Astrocyte (in vitro differentiated cells and primary cell): Measurements from ENCODE around the gene ZMYND11. TPM values are rescaled to one million over a fixed set of nuclear protein-coding genes. Genes with fewer than 3 reads are reported as not detected.

ENCODE experiments used
- DNase-seq: peaks from one replicate; pipeline ENCODE4 v3.0.0-alpha.2; 2010; ENCODE audit warnings: low read depth
- FAIRE-seq: peaks from 2 replicates; lab custom pipeline; 2011; peaks lifted over from hg19 to GRCh38; lab: Jason Lieb, UNC
- H2AFZ ChIP-seq: 2 replicates; pipeline ENCODE4 v1.6.0; 2012; ENCODE audit warnings: low read depth, low read length, inconsistent platforms
- H3K27ac ChIP-seq: 2 replicates; pipeline ENCODE4 v1.5.1; 2011; ENCODE audit warnings: low read depth, low read length, inconsistent platforms
- H3K27me3 ChIP-seq: 2 replicates; pipeline ENCODE4 v1.6.0; 2011; ENCODE audit warnings: low read length, inconsistent platforms; ENCODE audit not compliant: insufficient read depth
- H3K36me3 ChIP-seq: 2 replicates; pipeline ENCODE4 v1.5.1; 2011; ENCODE audit warnings: low read length, inconsistent platforms; ENCODE audit not compliant: insufficient read depth
- H3K4me1 ChIP-seq: 2 replicates; pipeline ENCODE4 v1.5.1; 2011; ENCODE audit warnings: low read length, inconsistent platforms; ENCODE audit not compliant: insufficient read depth
- H3K4me2 ChIP-seq: 2 replicates; pipeline ENCODE4 v1.6.0; 2012; ENCODE audit warnings: low read length, inconsistent platforms
- H3K4me3 ChIP-seq: 2 replicates; pipeline ENCODE4 v1.5.1; 2011; ENCODE audit warnings: low read depth, mild to moderate bottlenecking, low read length, inconsistent platforms; ENCODE audit not compliant: insufficient read depth
- H3K79me2 ChIP-seq: 2 replicates; pipeline ENCODE4 v1.6.0; 2012; ENCODE audit warnings: mild to moderate bottlenecking, low read length, inconsistent platforms; ENCODE audit not compliant: insufficient read depth
- H3K9ac ChIP-seq: 2 replicates; pipeline ENCODE4 v1.6.0; 2012; ENCODE audit warnings: mild to moderate bottlenecking, low read length, inconsistent platforms
- H3K9me3 ChIP-seq: 2 replicates; pipeline ENCODE4 v1.5.1; 2012; ENCODE audit warnings: low read depth, mild to moderate bottlenecking, low read length, inconsistent platforms; ENCODE audit not compliant: insufficient read depth
- H4K20me1 ChIP-seq: 2 replicates; pipeline ENCODE4 v1.6.0; 2012; ENCODE audit warnings: low read length, inconsistent platforms; ENCODE audit not compliant: insufficient read depth
- H3K27ac Mint-ChIP-seq: one replicate; pipeline ENCODE4 v1.8.0; 2021; ENCODE audit warnings: mild to moderate bottlenecking, mixed read lengths; ENCODE audit not compliant: unreplicated experiment
- H3K27me3 Mint-ChIP-seq: one replicate; pipeline ENCODE4 v1.8.0; 2021; ENCODE audit warnings: low read depth, mixed read lengths; ENCODE audit not compliant: unreplicated experiment
- H3K36me3 Mint-ChIP-seq: one replicate; pipeline ENCODE4 v1.8.0; 2021; ENCODE audit warnings: low read depth, mixed read lengths; ENCODE audit not compliant: unreplicated experiment
- H3K4me1 Mint-ChIP-seq: one replicate; pipeline ENCODE4 v1.8.0; 2021; ENCODE audit warnings: low read depth, mixed read lengths; ENCODE audit not compliant: unreplicated experiment
- H3K4me3 Mint-ChIP-seq: one replicate; pipeline ENCODE4 v1.8.0; 2021; ENCODE audit warnings: mild to moderate bottlenecking, moderate library complexity, mixed read lengths; ENCODE audit not compliant: unreplicated experiment
- H3K9me3 Mint-ChIP-seq: one replicate; pipeline ENCODE4 v1.8.0; 2021; ENCODE audit warnings: mild to moderate bottlenecking, mixed read lengths; ENCODE audit not compliant: unreplicated experiment
- CTCF ChIP-seq: IDR thresholded peaks from 2 replicates; pipeline ENCODE4 v1.5.1; 2011; ENCODE audit warnings: low read depth, mild to moderate bottlenecking, inconsistent platforms, low read length, moderate library complexity; ENCODE audit not compliant: insufficient read depth
- EZH2 ChIP-seq: IDR thresholded peaks from 2 replicates; pipeline ENCODE4 v1.6.1; 2012; ENCODE audit warnings: mild to moderate bottlenecking, low read length, inconsistent platforms; ENCODE audit not compliant: insufficient read depth
- total RNA-seq: library from RNA; stranded (reverse); gene quantifications from 2 replicates; pipeline ENCODE4 v1.2.1, GENCODE V29; 2021

Gene ZMYND11
- total RNA-seq, 1 donor from 2014 or later = 37.9 TPM

GRCh38 chr10:267705-268104 lies 132.4 kb downstream of the ZMYND11 start:
- FAIRE-seq (no peak), DNase-seq (no peak)
- no peak overlapping the region for H2AFZ ChIP-seq
- no peaks in the 10 kb centered on the region for H4K20me1 ChIP-seq
- no peak overlapping the region for H3K9ac ChIP-seq
- peaks cover 8% of the 10 kb centered on the region for H3K4me1 Mint-ChIP-seq
- no peak overlapping the region for H3K4me3 ChIP-seq
- H3K36me3 ChIP-seq = no peaks in the 10 kb centered on the region
- H3K27ac Mint-ChIP-seq = no peak overlapping the region
- no peaks in the 10 kb centered on the region for H3K27me3 Mint-ChIP-seq
- no peaks in the 10 kb centered on the region for H3K27me3 ChIP-seq
- H3K9me3 Mint-ChIP-seq = no peaks in the 10 kb centered on the region
- no peaks in the 10 kb centered on the region for H3K9me3 ChIP-seq
- TF ChIP-seq EZH2 (no peak), CTCF (no peak)
- H3K79me2 ChIP-seq = no peaks in the 10 kb centered on the region
- no peaks in the 10 kb centered on the region for H3K4me1 ChIP-seq
- H3K36me3 Mint-ChIP-seq = peaks cover 6% of the 10 kb centered on the region
- no peak overlapping the region for H3K4me3 Mint-ChIP-seq
- no peak overlapping the region for H3K27ac ChIP-seq
- no peak overlapping the region for H3K4me2 ChIP-seq

DNA sequence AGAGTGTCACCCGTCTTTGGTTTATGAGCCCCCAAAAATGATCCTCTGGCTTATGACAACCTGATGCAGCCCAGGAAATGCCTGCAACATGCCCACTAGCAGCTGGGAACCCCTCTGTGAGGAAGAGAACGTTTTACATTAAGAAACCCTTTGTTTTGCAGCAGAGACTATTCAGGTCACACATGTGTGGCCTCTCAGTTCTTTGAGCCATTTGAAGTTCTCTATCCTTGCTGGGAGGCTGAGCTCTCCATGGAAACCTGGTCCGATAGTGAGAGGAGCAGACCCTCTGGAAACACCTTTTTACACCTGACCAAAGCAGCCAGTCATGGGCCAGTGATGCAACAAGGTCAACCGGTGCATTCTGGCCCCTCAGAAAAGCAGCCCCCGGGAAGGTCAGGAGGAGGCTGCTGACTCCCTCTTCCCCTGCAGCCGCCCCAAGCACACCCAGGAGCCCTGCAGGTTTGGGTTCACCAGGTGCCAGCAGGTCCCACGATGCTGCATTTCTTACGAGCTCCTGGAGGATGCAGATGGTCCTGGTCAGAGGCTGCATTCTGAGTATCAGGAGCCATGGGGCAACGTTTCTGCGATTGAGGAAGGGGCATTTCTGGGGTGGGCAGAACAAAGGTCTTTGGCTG lies 134.3 kb downstream of the ZMYND11 start:
- DNase-seq = no peak
- H3K36me3 Mint-ChIP-seq = peaks cover 6% of the 10 kb centered on the region
- Histone ChIP-seq H4K20me1 (no peaks in the 10 kb centered on the region), H2AFZ (no peak overlapping the region), H3K27me3 (no peaks in the 10 kb centered on the region), H3K27ac (no peak overlapping the region), H3K9ac (no peak overlapping the region), H3K4me2 (no peak overlapping the region), H3K4me3 (no peak overlapping the region), H3K4me1 (no peaks in the 10 kb centered on the region), H3K36me3 (no peaks in the 10 kb centered on the region), H3K79me2 (no peaks in the 10 kb centered on the region), H3K9me3 (no peaks in the 10 kb centered on the region)
- FAIRE-seq = no peak
- no peak for TF ChIP-seq CTCF
- no peak for TF ChIP-seq EZH2
- no peaks in the 10 kb centered on the region for H3K9me3 Mint-ChIP-seq
- no peak overlapping the region for H3K4me3 Mint-ChIP-seq
- H3K27ac Mint-ChIP-seq = no peak overlapping the region
- no peaks in the 10 kb centered on the region for H3K27me3 Mint-ChIP-seq
- peaks cover 8% of the 10 kb centered on the region for H3K4me1 Mint-ChIP-seq

DNA sequence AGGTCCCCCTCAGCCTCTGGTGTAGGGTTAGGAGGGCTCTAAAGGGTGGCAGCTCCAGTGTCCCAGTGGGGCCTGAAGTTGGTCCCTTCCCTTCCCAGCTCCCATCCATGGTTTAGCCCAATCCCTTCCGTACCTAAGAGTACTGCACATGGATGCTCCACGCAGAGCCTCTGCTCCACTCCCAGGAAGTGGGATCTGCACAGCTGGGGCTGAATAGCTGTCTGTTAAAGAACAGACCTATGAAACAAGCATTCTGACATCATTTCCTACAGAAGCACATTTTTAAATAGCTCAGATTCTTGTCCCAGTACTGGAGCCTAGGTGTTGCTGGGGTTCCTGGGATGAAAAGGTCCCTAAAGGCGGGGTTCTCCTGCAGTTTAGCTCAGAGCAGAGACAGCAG lies 135.9 kb downstream of the ZMYND11 start:
- H3K4me3 Mint-ChIP-seq = no peak overlapping the region
- H2AFZ ChIP-seq = no peak overlapping the region
- FAIRE-seq (no peak), DNase-seq (no peak)
- H3K4me1 Mint-ChIP-seq = peaks cover 8% of the 10 kb centered on the region
- peaks cover 4% of the 10 kb centered on the region for H3K36me3 ChIP-seq
- H3K27me3 ChIP-seq = no peaks in the 10 kb centered on the region
- no peak overlapping the region for H3K9ac ChIP-seq
- H3K9me3 ChIP-seq = no peaks in the 10 kb centered on the region
- no peaks in the 10 kb centered on the region for H3K4me1 ChIP-seq
- H3K27me3 Mint-ChIP-seq = no peaks in the 10 kb centered on the region
- no peak overlapping the region for H3K4me2 ChIP-seq
- H3K9me3 Mint-ChIP-seq = no peaks in the 10 kb centered on the region
- no peak overlapping the region for H3K27ac Mint-ChIP-seq
- peaks cover 14% of the 10 kb centered on the region for H3K36me3 Mint-ChIP-seq
- no peaks in the 10 kb centered on the region for H3K79me2 ChIP-seq
- no peaks in the 10 kb centered on the region for H4K20me1 ChIP-seq
- TF ChIP-seq CTCF (no peak), EZH2 (no peak)
- H3K27ac ChIP-seq = no peak overlapping the region
- no peak overlapping the region for H3K4me3 ChIP-seq
